T-helper 17 cell (primary cell): ENCODE data around the gene CSF1. TPM values are rescaled to one million over a fixed set of nuclear protein-coding genes. Genes with fewer than 3 reads are reported as not detected.
A peak's percentile ranks its signal among the peaks of the same experiment; 100 is the strongest.
"Not testable (repeated sequence)": the region's sequence is repeated elsewhere in the genome, so short reads cannot be mapped to it uniquely, and the experiment has no call there.

ENCODE experiments used
- ATAC-seq: fragments of 150-1000 bp; cut with Tn5 transposase; 2 replicates; pipeline ENCODE4 v1.10.0; 2021; ENCODE audit warnings: mild to moderate bottlenecking, moderate library complexity
- DNase-seq, 3 donors: peaks; one replicate each; pipeline versions ENCODE4 v3.0.0 to v3.0.0-alpha.2; 2020 to 2021
- H3K9me3 ChIP-seq: one replicate; pipeline ENCODE4 v1.7.0; 2013; ENCODE audit warnings: low read length, mild to moderate bottlenecking; ENCODE audit not compliant: control insufficient read depth, poor library complexity, severe bottlenecking
- H3K27ac Mint-ChIP-seq: one replicate; pipeline ENCODE4 v1.8.0; 2022; ENCODE audit warnings: mild to moderate bottlenecking, moderate library complexity, mixed read lengths
- H3K27me3 Mint-ChIP-seq: one replicate; pipeline ENCODE4 v1.8.0; 2022; ENCODE audit warnings: mixed read lengths
- H3K36me3 Mint-ChIP-seq: one replicate; pipeline ENCODE4 v1.8.0; 2022; ENCODE audit warnings: low read depth, mixed read lengths
- H3K4me1 Mint-ChIP-seq: one replicate; pipeline ENCODE4 v1.8.0; 2022; ENCODE audit warnings: mild to moderate bottlenecking, mixed read lengths
- H3K4me3 Mint-ChIP-seq: one replicate; pipeline ENCODE4 v1.8.0; 2022; ENCODE audit warnings: mild to moderate bottlenecking, moderate library complexity, mixed read lengths
- total RNA-seq, 4 donors: library from RNA in 2 of 4; stranded (reverse) in 2 of 4; gene quantifications; one replicate each; pipeline ENCODE4 v1.2.3 and lab custom pipeline; 2022 to 2026

CSF1 gene
- total RNA-seq, 2 donors from 2014 or later = 15.4 to 20.3 TPM

DNA sequence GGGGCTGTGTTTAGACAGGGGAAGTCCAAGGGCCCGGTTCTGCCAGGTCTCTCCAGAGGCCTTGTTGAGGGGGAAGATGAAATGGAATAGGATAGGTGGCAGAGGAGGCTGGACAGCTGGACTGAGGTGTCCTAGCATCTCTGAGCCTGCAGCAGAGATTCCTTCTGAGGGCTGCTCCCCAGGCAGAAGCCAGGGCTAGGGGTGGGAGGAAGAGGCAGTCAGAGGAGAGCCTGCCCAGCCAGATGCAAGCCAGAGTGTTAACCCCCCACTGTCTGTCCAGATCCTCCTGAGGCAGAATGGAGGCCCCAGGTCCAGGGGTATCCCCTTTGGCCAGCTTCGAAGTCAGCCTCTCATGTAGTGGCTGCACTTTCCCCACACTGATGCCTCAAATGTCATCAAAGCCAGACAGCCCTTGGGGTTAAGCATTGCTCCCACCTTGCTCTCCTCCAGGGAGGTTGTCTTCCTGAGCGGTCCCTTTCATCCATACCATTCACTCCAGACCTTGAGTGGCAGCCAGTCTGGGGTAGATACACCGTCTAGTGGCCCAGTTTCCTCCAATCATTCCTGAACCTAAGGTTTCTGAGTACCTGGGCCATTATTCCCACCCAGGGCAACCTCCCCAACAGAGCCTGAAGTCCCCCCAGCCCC, 1.7 kb downstream of the CSF1 start:
- no peak for DNase-seq
- H3K27me3 Mint-ChIP-seq = no peaks in the 10 kb centered on the region
- H3K36me3 Mint-ChIP-seq = peaks cover 14% of the 10 kb centered on the region
- H3K4me1 Mint-ChIP-seq = peaks cover 60% of the 10 kb centered on the region
- peak overlapping the region; percentile 96 for H3K27ac Mint-ChIP-seq
- H3K9me3 ChIP-seq = no peaks in the 10 kb centered on the region
- H3K4me3 Mint-ChIP-seq = peak overlapping the region; percentile 98
- ATAC-seq = no peak

DNA sequence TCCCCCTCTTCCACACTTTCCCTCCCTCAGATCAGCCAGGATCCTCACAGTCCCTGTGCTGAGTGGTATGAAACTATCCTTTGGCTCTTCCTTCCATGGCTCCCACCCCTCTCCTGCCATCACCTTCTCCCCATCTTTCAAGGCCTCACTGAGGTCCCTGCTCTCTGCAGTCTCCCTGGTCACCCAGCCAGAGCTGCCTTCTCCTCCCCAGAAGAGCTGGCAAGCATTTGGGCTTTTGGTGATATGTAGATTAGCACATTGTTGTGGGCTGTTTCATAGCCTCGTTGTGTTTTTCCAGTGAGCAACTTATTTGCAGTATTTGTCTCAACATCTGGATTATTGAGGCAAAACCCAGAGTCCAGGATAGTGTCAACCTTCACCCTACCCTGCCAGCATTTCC, 2.2 kb downstream of the CSF1 start:
- Mint-ChIP-seq H3K36me3 (peaks cover 16% of the 10 kb centered on the region), H3K27ac (peak overlapping the region; percentile 96), H3K4me1 (peaks cover 57% of the 10 kb centered on the region), H3K4me3 (peak overlapping the region; percentile 98), H3K27me3 (no peaks in the 10 kb centered on the region)
- ATAC-seq = no peak
- no peaks in the 10 kb centered on the region for H3K9me3 ChIP-seq
- DNase-seq = no peak

DNA sequence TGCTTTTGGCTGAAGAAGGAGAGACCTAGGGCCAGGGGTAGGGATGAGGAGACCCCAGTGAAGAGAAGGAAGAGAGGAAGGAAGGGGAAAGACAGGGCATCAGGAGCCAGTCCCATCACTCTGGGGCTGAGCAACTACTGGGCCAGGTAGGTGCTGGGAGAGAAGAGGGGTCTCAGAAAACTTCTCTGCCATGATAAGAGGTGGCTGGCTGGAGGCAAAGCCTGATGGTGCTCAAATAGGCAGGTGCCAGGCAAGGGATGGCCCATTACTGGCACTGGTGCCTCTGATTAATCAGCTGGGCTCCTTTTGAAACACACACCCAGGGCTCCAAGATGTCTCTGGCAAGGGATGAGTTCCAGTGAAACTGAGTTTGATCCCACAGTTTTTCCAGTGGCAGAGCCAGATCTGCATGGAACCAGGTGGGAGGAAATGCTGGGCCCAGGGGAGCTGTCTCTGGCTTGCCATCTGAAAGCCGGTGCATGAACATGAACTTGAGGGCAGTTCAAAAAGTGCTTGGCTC, 2.8 kb downstream of the CSF1 start:
- peak overlapping the region; percentile 98 for H3K4me3 Mint-ChIP-seq

DNA sequence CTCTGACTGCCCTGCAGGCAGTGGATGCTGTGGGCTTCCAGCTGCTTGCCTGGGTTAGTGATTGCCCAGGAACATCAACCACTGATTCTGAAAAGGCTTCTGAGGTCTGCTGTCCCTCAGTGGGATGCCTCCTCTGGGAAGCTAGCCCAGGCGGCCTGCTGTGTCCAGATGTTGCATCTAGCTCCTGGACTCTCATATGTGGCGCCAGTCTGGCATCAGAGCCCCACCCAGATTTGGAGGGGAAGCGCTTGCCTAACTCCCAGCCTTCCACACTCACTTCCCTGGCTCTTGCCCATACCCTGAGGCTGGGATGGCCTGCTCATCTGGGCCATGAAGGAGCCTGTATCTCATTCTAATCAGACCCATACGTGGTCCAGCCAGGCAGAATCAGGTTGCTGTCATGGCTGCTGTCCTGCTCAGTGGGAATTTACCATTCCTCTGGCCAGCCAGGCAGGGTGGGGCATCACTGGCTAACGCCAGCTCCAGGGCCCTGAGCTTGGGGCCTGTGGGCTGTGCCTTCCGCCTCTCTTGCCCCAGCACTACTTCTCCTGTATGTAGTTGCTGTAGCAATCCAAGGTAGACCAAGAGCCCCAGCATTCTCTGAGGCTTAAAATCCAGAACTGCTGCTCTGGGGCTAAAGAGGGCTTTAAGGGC, 4.1 kb downstream of the CSF1 start:
- H3K4me1 Mint-ChIP-seq = peaks cover 60% of the 10 kb centered on the region
- H3K36me3 Mint-ChIP-seq = peaks cover 28% of the 10 kb centered on the region
- DNase-seq = no peak
- no peak overlapping the region for H3K4me3 Mint-ChIP-seq
- no peaks in the 10 kb centered on the region for H3K9me3 ChIP-seq
- H3K27me3 Mint-ChIP-seq = no peaks in the 10 kb centered on the region
- no peak for ATAC-seq
- H3K27ac Mint-ChIP-seq = peak overlapping the region; percentile 81

More for the DNA sequence above, 2.8 kb downstream of the CSF1 start:
- DNase-seq (no peak), ATAC-seq (no peak)
- H3K36me3 Mint-ChIP-seq = peaks cover 22% of the 10 kb centered on the region
- no peaks in the 10 kb centered on the region for H3K9me3 ChIP-seq
- no peaks in the 10 kb centered on the region for H3K27me3 Mint-ChIP-seq
- peak overlapping the region; percentile 96 for H3K27ac Mint-ChIP-seq
- peaks cover 61% of the 10 kb centered on the region for H3K4me1 Mint-ChIP-seq

DNA sequence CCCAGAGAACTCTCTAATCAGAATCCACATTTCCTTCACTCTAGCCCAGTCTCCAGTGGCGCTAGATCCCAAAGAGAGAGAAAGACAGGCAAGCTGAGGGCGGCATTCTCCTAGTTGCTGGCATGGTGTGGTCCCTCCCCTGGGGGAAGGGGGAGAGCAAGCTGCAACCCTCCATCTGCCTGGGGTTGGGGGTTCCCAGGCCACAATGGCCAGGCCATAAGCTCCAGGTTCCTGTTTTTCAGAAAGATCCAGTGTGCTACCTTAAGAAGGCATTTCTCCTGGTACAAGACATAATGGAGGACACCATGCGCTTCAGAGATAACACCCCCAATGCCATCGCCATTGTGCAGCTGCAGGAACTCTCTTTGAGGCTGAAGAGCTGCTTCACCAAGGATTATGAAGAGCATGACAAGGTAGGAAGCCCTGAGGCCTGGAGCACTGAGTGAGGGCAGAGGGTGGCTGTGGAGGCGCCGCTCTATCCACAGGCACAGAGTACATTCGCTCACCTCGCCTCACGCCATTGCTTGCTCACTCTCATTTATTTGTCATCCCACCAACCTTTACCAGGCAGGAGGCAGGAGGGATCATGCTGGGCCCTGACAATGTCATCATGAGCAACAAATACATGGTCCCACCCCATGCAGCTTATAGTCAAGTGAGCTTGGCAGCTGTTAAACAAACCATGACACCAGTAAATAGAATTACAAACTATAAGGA, 6.6 kb downstream of the CSF1 start:
- H3K9me3 ChIP-seq = no peaks in the 10 kb centered on the region
- Mint-ChIP-seq H3K4me3 (no peak overlapping the region), H3K27me3 (no peaks in the 10 kb centered on the region), H3K4me1 (peaks cover 54% of the 10 kb centered on the region), H3K36me3 (peaks cover 30% of the 10 kb centered on the region), H3K27ac (peak overlapping the region; percentile 81)
- ATAC-seq (no peak), DNase-seq (no peak)

DNA sequence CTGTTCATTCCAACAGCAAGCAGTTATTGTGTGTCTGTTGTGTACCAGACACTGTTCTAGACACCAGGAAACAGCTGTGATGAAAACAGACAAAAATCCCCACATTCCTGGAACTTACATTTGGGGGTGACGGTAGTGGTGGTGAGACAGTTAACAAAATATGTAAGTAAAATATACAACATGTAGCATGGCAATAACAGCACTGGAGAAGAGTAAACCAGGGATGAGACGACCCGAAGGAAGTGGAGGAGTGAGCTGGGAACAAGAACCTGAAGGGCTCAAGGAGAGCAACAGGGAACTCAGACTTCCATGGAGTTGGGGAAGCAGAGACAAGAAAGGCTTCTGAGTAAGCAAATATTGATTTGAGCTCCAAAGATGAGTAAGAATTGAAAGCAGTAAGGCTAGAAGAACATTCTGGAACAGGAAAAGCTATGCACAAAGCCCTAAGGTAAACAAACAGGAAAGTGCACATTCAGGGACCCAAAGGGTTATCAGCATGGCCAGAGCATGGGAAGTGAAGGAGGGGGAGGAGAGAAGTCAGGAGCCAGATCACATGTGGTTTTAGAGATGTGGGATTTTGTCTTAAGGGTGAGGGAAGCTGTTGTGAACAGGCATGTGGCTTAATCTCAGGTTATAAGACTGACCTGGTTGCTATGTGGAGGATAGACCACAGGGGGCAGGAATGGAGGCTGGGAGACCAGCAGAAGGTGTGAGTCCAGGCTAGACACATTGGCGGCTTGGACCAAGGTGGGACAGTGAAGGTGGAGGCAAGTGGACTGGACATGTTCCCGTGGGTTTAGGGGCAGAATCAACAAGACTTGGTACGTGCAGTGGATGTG, 7.3 kb downstream of the CSF1 start:
- peaks cover 33% of the 10 kb centered on the region for H3K36me3 Mint-ChIP-seq
- peak overlapping the region; percentile 96 for H3K27ac Mint-ChIP-seq
- H3K9me3 ChIP-seq = no peaks in the 10 kb centered on the region
- peaks cover 49% of the 10 kb centered on the region for H3K4me1 Mint-ChIP-seq
- ATAC-seq = no peak
- H3K27me3 Mint-ChIP-seq = no peaks in the 10 kb centered on the region
- no peak overlapping the region for H3K4me3 Mint-ChIP-seq
- DNase-seq = no peak

DNA sequence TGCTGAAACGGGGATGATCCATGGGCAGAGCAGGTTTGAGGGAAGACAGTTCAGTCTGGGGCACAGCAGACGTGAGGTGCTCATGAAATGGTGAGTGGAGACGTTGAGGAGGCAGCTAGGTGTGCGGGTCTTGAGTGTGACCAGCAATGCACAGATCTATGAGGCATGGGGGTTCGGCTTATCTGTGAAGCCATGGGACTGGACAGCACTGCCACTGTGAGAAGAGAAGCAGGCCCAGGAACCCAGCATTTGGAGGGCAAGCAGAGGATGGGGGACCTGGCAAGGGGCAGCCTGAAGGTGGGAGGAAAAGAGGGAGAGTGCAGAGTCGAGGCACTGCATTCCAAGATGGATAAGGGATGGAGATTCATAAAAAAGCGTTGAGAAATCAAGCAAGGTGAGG, 8.0 kb downstream of the CSF1 start:
- no peak for DNase-seq
- Mint-ChIP-seq H3K4me3 (no peak overlapping the region), H3K27ac (peak overlapping the region; percentile 96), H3K36me3 (peaks cover 34% of the 10 kb centered on the region), H3K4me1 (peaks cover 44% of the 10 kb centered on the region), H3K27me3 (no peaks in the 10 kb centered on the region)
- no peak for ATAC-seq
- no peaks in the 10 kb centered on the region for H3K9me3 ChIP-seq

DNA sequence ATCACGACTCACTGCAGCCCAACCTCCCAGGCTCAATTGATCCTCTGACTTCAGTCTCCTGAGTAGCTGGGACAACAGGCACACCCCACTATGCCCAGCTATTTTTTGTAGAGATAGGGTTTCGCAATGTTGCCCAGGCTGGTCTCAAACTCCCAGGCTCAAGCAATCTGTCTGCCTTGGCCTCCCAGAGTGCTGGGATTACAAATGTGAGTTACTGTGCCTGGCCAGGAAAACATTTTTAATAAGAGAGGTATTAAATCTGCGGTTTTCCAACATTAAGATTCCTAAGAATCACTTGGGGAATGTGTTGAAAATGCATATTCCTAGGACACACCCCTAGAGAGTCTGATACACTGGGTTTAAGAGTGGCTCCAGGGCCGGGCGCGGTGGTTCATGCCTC, 8.7 kb downstream of the CSF1 start:
- no peaks in the 10 kb centered on the region for H3K9me3 ChIP-seq
- Mint-ChIP-seq H3K4me3 (no peak overlapping the region), H3K4me1 (peaks cover 42% of the 10 kb centered on the region), H3K27me3 (no peaks in the 10 kb centered on the region), H3K36me3 (peaks cover 33% of the 10 kb centered on the region), H3K27ac (peak overlapping the region; percentile 96)
- ATAC-seq (no peak), DNase-seq (no peak)

DNA sequence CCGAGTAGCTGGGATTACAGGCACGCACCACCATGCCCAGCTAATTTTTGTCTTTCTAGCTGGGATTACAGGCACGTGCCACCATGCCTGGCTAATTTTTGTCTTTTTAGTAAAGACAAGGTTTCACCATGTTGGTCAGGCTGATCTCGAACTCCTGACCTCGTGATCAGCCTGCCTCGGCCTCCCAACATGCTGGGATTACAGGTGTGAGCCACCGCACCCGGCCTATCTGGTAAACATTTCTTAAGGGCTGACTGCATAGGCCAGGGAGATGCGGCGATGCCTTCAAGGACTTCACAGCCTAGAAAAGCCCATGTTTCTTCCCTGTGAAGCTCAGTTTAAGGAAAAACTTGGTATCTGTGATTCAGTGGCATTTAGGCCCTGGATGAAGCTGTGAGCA, 9.7 kb downstream of the CSF1 start:
- not testable (repeated sequence) for H3K4me3 Mint-ChIP-seq, H3K9me3 ChIP-seq, H3K27me3 Mint-ChIP-seq, ATAC-seq, DNase-seq
- H3K36me3 Mint-ChIP-seq = peaks cover 39% of the 10 kb centered on the region
- H3K27ac Mint-ChIP-seq = peak overlapping the region; percentile 39
- H3K4me1 Mint-ChIP-seq = peaks cover 39% of the 10 kb centered on the region

DNA sequence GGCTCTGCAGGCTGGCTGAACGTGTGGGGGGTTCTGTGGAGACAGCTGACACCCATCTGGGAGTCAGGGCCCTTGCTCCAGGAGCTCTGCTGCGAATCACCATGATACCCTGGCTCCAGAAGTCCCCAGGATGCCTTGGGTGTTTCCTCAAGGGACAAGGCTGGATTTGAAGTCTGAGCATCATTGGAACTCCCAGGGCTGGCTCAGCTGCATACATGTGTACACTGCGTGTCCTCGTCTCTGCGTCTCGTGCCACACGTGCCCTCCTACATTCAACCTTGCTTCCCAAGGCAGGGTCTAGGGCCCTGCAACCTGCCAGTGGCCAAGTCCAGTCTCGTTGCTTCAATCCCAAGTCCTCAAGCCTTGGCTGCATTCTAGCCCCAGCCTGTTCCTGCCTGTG, 11.7 kb downstream of the CSF1 start:
- H3K27me3 Mint-ChIP-seq = no peaks in the 10 kb centered on the region
- peaks cover 35% of the 10 kb centered on the region for H3K36me3 Mint-ChIP-seq
- no peaks in the 10 kb centered on the region for H3K9me3 ChIP-seq
- ATAC-seq (no peak), DNase-seq (no peak)
- H3K27ac Mint-ChIP-seq = peak overlapping the region; percentile 81
- H3K4me3 Mint-ChIP-seq = no peak overlapping the region
- H3K4me1 Mint-ChIP-seq = peaks cover 32% of the 10 kb centered on the region

DNA sequence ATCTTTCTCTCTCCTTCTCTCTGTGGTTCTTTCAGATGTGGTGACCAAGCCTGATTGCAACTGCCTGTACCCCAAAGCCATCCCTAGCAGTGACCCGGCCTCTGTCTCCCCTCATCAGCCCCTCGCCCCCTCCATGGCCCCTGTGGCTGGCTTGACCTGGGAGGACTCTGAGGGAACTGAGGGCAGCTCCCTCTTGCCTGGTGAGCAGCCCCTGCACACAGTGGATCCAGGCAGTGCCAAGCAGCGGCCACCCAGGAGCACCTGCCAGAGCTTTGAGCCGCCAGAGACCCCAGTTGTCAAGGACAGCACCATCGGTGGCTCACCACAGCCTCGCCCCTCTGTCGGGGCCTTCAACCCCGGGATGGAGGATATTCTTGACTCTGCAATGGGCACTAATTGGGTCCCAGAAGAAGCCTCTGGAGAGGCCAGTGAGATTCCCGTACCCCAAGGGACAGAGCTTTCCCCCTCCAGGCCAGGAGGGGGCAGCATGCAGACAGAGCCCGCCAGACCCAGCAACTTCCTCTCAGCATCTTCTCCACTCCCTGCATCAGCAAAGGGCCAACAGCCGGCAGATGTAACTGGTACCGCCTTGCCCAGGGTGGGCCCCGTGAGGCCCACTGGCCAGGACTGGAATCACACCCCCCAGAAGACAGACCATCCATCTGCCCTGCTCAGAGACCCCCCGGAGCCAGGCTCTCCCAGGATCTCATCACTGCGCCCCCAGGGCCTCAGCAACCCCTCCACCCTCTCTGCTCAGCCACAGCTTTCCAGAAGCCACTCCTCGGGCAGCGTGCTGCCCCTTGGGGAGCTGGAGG, 12.7 kb downstream of the CSF1 start:
- no peak overlapping the region for H3K4me3 Mint-ChIP-seq
- H3K9me3 ChIP-seq = no peaks in the 10 kb centered on the region
- peaks cover 28% of the 10 kb centered on the region for H3K36me3 Mint-ChIP-seq
- no peak for ATAC-seq
- no peak for DNase-seq
- no peaks in the 10 kb centered on the region for H3K27me3 Mint-ChIP-seq
- peak overlapping the region; percentile 81 for H3K27ac Mint-ChIP-seq
- H3K4me1 Mint-ChIP-seq = peaks cover 24% of the 10 kb centered on the region

DNA sequence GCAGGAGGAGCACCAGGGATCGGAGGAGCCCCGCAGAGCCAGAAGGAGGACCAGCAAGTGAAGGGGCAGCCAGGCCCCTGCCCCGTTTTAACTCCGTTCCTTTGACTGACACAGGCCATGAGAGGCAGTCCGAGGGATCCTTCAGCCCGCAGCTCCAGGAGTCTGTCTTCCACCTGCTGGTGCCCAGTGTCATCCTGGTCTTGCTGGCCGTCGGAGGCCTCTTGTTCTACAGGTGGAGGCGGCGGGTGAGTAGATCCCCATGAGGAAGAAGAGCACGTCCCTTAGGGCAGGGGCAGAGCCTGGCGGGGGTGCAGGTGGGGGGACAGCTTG, 13.3 kb downstream of the CSF1 start:
- Mint-ChIP-seq H3K36me3 (peaks cover 23% of the 10 kb centered on the region), H3K4me1 (peaks cover 19% of the 10 kb centered on the region), H3K4me3 (no peak overlapping the region), H3K27ac (peak overlapping the region; percentile 81), H3K27me3 (no peaks in the 10 kb centered on the region)
- no peak for ATAC-seq
- DNase-seq = no peak
- no peaks in the 10 kb centered on the region for H3K9me3 ChIP-seq
